Measurements from ENCODE around the gene MYO3B.

The MYO3B gene

GRCh38 chr2:170484552-170484951 lies 306.6 kb downstream of the MYO3B start:
- TF ChIP-seq TCF12 (IDR thresholded peaks at IDR 0.05; ENCODE audit: low read depth) (no peak), TEAD4 (IDR thresholded peaks at IDR 0.05) (no peak), RAD21 (IDR thresholded peaks at IDR 0.05; ENCODE audit: low read depth) (no peak), TAF1 (IDR thresholded peaks at IDR 0.05; ENCODE audit: low read depth) (no peak), EP300 (IDR thresholded peaks at IDR 0.05; ENCODE audit: borderline replicate concordance) (no peak)
- TF ChIP-seq, protein P1, sequence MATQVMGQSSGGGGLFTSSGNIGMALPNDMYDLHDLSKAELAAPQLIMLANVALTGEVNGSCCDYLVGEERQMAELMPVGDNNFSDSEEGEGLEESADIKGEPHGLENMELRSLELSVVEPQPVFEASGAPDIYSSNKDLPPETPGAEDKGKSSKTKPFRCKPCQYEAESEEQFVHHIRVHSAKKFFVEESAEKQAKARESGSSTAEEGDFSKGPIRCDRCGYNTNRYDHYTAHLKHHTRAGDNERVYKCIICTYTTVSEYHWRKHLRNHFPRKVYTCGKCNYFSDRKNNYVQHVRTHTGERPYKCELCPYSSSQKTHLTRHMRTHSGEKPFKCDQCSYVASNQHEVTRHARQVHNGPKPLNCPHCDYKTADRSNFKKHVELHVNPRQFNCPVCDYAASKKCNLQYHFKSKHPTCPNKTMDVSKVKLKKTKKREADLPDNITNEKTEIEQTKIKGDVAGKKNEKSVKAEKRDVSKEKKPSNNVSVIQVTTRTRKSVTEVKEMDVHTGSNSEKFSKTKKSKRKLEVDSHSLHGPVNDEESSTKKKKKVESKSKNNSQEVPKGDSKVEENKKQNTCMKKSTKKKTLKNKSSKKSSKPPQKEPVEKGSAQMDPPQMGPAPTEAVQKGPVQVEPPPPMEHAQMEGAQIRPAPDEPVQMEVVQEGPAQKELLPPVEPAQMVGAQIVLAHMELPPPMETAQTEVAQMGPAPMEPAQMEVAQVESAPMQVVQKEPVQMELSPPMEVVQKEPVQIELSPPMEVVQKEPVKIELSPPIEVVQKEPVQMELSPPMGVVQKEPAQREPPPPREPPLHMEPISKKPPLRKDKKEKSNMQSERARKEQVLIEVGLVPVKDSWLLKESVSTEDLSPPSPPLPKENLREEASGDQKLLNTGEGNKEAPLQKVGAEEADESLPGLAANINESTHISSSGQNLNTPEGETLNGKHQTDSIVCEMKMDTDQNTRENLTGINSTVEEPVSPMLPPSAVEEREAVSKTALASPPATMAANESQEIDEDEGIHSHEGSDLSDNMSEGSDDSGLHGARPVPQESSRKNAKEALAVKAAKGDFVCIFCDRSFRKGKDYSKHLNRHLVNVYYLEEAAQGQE (IDR thresholded peaks at IDR 0.05; ENCODE audit: low read depth): no peak

- no peak for TF ChIP-seq NFIC (IDR thresholded peaks at IDR 0.05)
Measured at GRCh38 chr2:170485254-170486026, 307.5 kb downstream of the MYO3B start.

DNA sequence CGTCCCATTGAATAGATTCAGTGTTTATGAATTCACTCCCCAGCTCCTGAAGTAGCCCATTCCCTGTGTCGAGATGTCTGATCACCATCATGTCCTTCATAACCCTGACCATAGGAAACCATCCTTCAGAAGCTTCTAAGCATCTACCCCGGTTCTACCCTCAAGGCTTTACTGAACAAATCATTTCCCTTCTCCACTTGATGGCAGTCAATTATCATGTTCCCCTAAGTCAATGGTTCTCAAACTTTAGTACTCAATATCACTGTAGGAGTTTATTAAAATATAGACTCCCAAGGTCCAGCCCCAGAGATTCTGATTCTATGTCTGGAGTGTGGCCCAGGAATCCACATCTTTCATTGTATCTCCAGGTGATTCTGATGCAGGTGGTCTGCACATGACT lies 308.8 kb downstream of the MYO3B start:
- TF ChIP-seq TCF12 (IDR thresholded peaks at IDR 0.05; ENCODE audit: low read depth) (no peak), TAF1 (IDR thresholded peaks at IDR 0.05; ENCODE audit: low read depth) (no peak)

DNA sequence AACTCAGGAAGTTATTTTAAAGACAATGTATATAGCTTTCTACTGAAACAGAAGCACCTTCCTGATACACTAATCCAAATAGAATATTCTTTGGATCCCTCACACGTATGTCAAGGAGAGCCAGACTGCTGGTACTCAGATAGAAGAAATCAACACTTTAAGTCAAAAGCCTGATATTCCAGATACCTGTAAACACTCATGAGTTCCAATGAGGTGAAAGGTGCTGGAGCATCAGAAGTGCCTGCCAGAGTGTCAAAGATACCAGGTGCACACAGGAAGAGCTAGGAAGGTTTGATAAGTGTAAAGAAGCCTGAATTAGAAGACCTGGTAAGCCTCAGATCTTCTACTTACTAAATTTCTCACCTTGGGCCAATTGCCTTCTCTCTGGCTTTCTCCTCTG lies 310.9 kb downstream of the MYO3B start:
- TF ChIP-seq, protein P2, sequence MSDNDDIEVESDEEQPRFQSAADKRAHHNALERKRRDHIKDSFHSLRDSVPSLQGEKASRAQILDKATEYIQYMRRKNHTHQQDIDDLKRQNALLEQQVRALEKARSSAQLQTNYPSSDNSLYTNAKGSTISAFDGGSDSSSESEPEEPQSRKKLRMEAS (IDR thresholded peaks at IDR 0.05): no peak
- TF ChIP-seq CREB1 (IDR thresholded peaks at IDR 0.05; ENCODE audit: low read depth) (no peak), RAD21 (IDR thresholded peaks at IDR 0.05; ENCODE audit: low read depth) (no peak), YY1 (IDR thresholded peaks at IDR 0.05; ENCODE audit: low read depth) (no peak), EP300 (IDR thresholded peaks at IDR 0.05; ENCODE audit: borderline replicate concordance) (no peak), FOXM1 (IDR thresholded peaks at IDR 0.05; ENCODE audit: borderline replicate concordance, low read depth) (no peak), USF1 (IDR thresholded peaks at IDR 0.05) (no peak), NFIC (IDR thresholded peaks at IDR 0.05) (no peak), ZBTB7A (IDR thresholded peaks at IDR 0.05; ENCODE audit: low read depth) (no peak), TCF12 (IDR thresholded peaks at IDR 0.05; ENCODE audit: low read depth) (no peak), CEBPB (IDR thresholded peaks at IDR 0.05) (no peak), TAF1 (IDR thresholded peaks at IDR 0.05; ENCODE audit: low read depth) (no peak), TEAD4 (IDR thresholded peaks at IDR 0.05) (no peak), EGR1 (IDR thresholded peaks at IDR 0.05) (no peak)
- TF ChIP-seq, protein P1 (IDR thresholded peaks at IDR 0.05; ENCODE audit: low read depth): no peak

GRCh38 chr2:170492010-170492409 lies 314.1 kb downstream of the MYO3B start:
- no peak for TF ChIP-seq USF1 (IDR thresholded peaks at IDR 0.05)
- TF ChIP-seq, protein P1 (IDR thresholded peaks at IDR 0.05; ENCODE audit: low read depth): no peak
